Central memory CD4-positive, alpha-beta T cell (primary cell): Measurements from ENCODE around the gene PHC2.

Experiments used
- DNase-seq: peaks from one replicate; pipeline ENCODE4 v3.0.0; 2022

PHC2 gene

GRCh38 chr1:33446590-33446989 lies 15.7 kb upstream of the PHC2 start:
- DNase-seq: no peak

GRCh38 chr1:33445108-33445507 lies 14.2 kb upstream of the PHC2 start:
- DNase-seq: no peak

- DNase-seq: no peak
Observed at GRCh38 chr1:33443705-33444180, 12.8 kb upstream of the PHC2 start.

GRCh38 chr1:33443080-33443704 lies 12.3 kb upstream of the PHC2 start:
- no peak for DNase-seq

- DNase-seq: no peak
Observed at GRCh38 chr1:33442141-33442540, 11.2 kb upstream of the PHC2 start.

- no peak for DNase-seq
Observed at GRCh38 chr1:33441088-33441745, 10.3 kb upstream of the PHC2 start.

GRCh38 chr1:33439662-33440061 lies 8.8 kb upstream of the PHC2 start:
- no peak for DNase-seq

GRCh38 chr1:33438364-33439160 lies 7.7 kb upstream of the PHC2 start:
- DNase-seq: no peak

GRCh38 chr1:33436557-33437285 lies 5.8 kb upstream of the PHC2 start:
- DNase-seq: no peak

- no peak for DNase-seq
Observed at GRCh38 chr1:33435096-33435820, 4.4 kb upstream of the PHC2 start.

- no peak for DNase-seq
Observed at GRCh38 chr1:33434363-33434750, 3.5 kb upstream of the PHC2 start.

GRCh38 chr1:33433509-33434362 lies 2.8 kb upstream of the PHC2 start:
- DNase-seq: no peak

GRCh38 chr1:33429856-33430691 lies 821 bp downstream of the PHC2 start:
- no peak for DNase-seq

- DNase-seq: no peak
Observed at GRCh38 chr1:33429332-33429731, 1.6 kb downstream of the PHC2 start.

GRCh38 chr1:33428661-33429060 lies 2.2 kb downstream of the PHC2 start:
- no peak for DNase-seq

GRCh38 chr1:33426916-33427315 lies 4.0 kb downstream of the PHC2 start:
- no peak for DNase-seq

- no peak for DNase-seq
Observed at GRCh38 chr1:33425900-33426299, 5.0 kb downstream of the PHC2 start.

GRCh38 chr1:33424610-33425009 lies 6.3 kb downstream of the PHC2 start:
- no peak for DNase-seq

GRCh38 chr1:33424205-33424604 lies 6.7 kb downstream of the PHC2 start:
- no peak for DNase-seq
